Measurements from ENCODE around the gene KLK4. TPM values are rescaled to one million over a fixed set of nuclear protein-coding genes. Genes with fewer than 3 reads are reported as not detected.

The KLK4 gene
- total and polyA plus RNA-seq, 2 donors, result not detected

GRCh38 chr19:50880241-50880640 is 31.0 kb downstream of the KLK4 start:
- Histone ChIP-seq H3K4me1 (ENCODE audit: insufficient read depth) (no peaks in the 10 kb centered on the region), H3K36me3 (ENCODE audit: insufficient read depth) (no peaks in the 10 kb centered on the region), H3K4me3 (ENCODE audit: low read depth, low read length) (no peak overlapping the region), H3K27ac (ENCODE audit: low read depth) (no peak overlapping the region)
- no peak for DNase-seq (ENCODE audit: extremely low spot score)
- 74% methylated on average over 5 of the region's 5 CpGs for WGBS

- no peak for DNase-seq (ENCODE audit: extremely low spot score)
- Histone ChIP-seq H3K4me3 (ENCODE audit: low read depth, low read length) (no peak overlapping the region), H3K27ac (ENCODE audit: low read depth) (no peak overlapping the region), H3K36me3 (ENCODE audit: insufficient read depth) (no peaks in the 10 kb centered on the region), H3K4me1 (ENCODE audit: insufficient read depth) (no peaks in the 10 kb centered on the region)
- WGBS, result 51% methylated on average over 5 of the region's 5 CpGs
Observed at GRCh38 chr19:50878851-50879250, 32.3 kb downstream of the KLK4 start.

GRCh38 chr19:50877338-50877737 is 33.9 kb downstream of the KLK4 start:
- Histone ChIP-seq H3K36me3 (ENCODE audit: insufficient read depth) (no peaks in the 10 kb centered on the region), H3K4me1 (ENCODE audit: insufficient read depth) (no peaks in the 10 kb centered on the region), H3K27ac (ENCODE audit: low read depth) (no peak overlapping the region), H3K4me3 (ENCODE audit: low read depth, low read length) (no peak overlapping the region)
- no peak for DNase-seq (ENCODE audit: extremely low spot score)
- 21% methylated on average over 8 of the region's 8 CpGs for WGBS

- no peaks in the 10 kb centered on the region for H3K4me1 ChIP-seq (ENCODE audit: insufficient read depth)
- H3K36me3 ChIP-seq (ENCODE audit: insufficient read depth), result no peaks in the 10 kb centered on the region
- H3K4me3 ChIP-seq (ENCODE audit: low read depth, low read length), result no peak overlapping the region
- WGBS, result 61% methylated on average over 7 of the region's 7 CpGs
- DNase-seq (ENCODE audit: extremely low spot score), result no peak
- no peak overlapping the region for H3K27ac ChIP-seq (ENCODE audit: low read depth)
Observed at GRCh38 chr19:50876456-50876855, 34.7 kb downstream of the KLK4 start.

GRCh38 chr19:50875795-50876422 is 35.3 kb downstream of the KLK4 start:
- Histone ChIP-seq H3K27ac (ENCODE audit: low read depth) (no peak overlapping the region), H3K4me1 (ENCODE audit: insufficient read depth) (no peaks in the 10 kb centered on the region), H3K4me3 (ENCODE audit: low read depth, low read length) (no peak overlapping the region), H3K36me3 (ENCODE audit: insufficient read depth) (no peaks in the 10 kb centered on the region)
- WGBS, result 41% methylated on average over 9 of the region's 9 CpGs
- no peak for DNase-seq (ENCODE audit: extremely low spot score)

- H3K36me3 ChIP-seq (ENCODE audit: insufficient read depth), result no peaks in the 10 kb centered on the region
- no peak for DNase-seq (ENCODE audit: extremely low spot score)
- H3K27ac ChIP-seq (ENCODE audit: low read depth), result no peak overlapping the region
- no peaks in the 10 kb centered on the region for H3K4me1 ChIP-seq (ENCODE audit: insufficient read depth)
- 63% methylated on average over 5 of the region's 5 CpGs for WGBS
- H3K4me3 ChIP-seq (ENCODE audit: low read depth, low read length), result no peak overlapping the region
Observed at GRCh38 chr19:50874211-50874610, 37.0 kb downstream of the KLK4 start.

GRCh38 chr19:50873056-50873455 is 38.1 kb downstream of the KLK4 start, which contains the start of gene KLK2:
Gene KLK2 (plus strand): TSS chr19:50873439. CDS start chr19:50873474, 35 bp downstream.
- DNase-seq (ENCODE audit: extremely low spot score), result no peak

GRCh38 chr19:50870417-50871089 is 40.6 kb downstream of the KLK4 start:
- Histone ChIP-seq H3K4me1 (ENCODE audit: insufficient read depth) (no peaks in the 10 kb centered on the region), H3K4me3 (ENCODE audit: low read depth, low read length) (no peak overlapping the region), H3K36me3 (ENCODE audit: insufficient read depth) (no peaks in the 10 kb centered on the region), H3K27ac (ENCODE audit: low read depth) (no peak overlapping the region)
- 54% methylated on average over 26 of the region's 26 CpGs for WGBS
- no peak for DNase-seq (ENCODE audit: extremely low spot score)

More at GRCh38 chr19:50873056-50873455, 38.1 kb downstream of the KLK4 start, which contains the start of gene KLK2:
- no peak within 1 kb of the TSS for H3K27ac ChIP-seq (ENCODE audit: low read depth)
- H3K36me3 ChIP-seq (ENCODE audit: insufficient read depth), result no peaks in the 10 kb centered on the region
- H3K4me3 ChIP-seq (ENCODE audit: low read depth, low read length), result no peak within 1 kb of the TSS
- 67% methylated on average over 3 of the region's 3 CpGs for WGBS
- H3K4me1 ChIP-seq (ENCODE audit: insufficient read depth), result no peaks in the 10 kb centered on the region

GRCh38 chr19:50869479-50869878 is 41.7 kb downstream of the KLK4 start:
- Histone ChIP-seq H3K27ac (ENCODE audit: low read depth) (no peak overlapping the region), H3K36me3 (ENCODE audit: insufficient read depth) (no peaks in the 10 kb centered on the region), H3K4me1 (ENCODE audit: insufficient read depth) (no peaks in the 10 kb centered on the region), H3K4me3 (ENCODE audit: low read depth, low read length) (no peak overlapping the region)
- WGBS, result 63% methylated on average over 4 of the region's 4 CpGs
- DNase-seq (ENCODE audit: extremely low spot score), result no peak

- Histone ChIP-seq H3K36me3 (ENCODE audit: insufficient read depth) (no peaks in the 10 kb centered on the region), H3K4me3 (ENCODE audit: low read depth, low read length) (no peak overlapping the region), H3K4me1 (ENCODE audit: insufficient read depth) (no peaks in the 10 kb centered on the region), H3K27ac (ENCODE audit: low read depth) (no peak overlapping the region)
- 65% methylated on average over 7 of the region's 7 CpGs for WGBS
- no peak for DNase-seq (ENCODE audit: extremely low spot score)
Observed at GRCh38 chr19:50861496-50862286, 49.5 kb downstream of the KLK4 start.

GRCh38 chr19:50861010-50861409 is 50.2 kb downstream of the KLK4 start:
- no peak for DNase-seq (ENCODE audit: extremely low spot score)
- no peaks in the 10 kb centered on the region for H3K36me3 ChIP-seq (ENCODE audit: insufficient read depth)
- H3K4me1 ChIP-seq (ENCODE audit: insufficient read depth), result no peaks in the 10 kb centered on the region
- 79% methylated on average over 5 of the region's 5 CpGs for WGBS
- no peak overlapping the region for H3K4me3 ChIP-seq (ENCODE audit: low read depth, low read length)
- no peak overlapping the region for H3K27ac ChIP-seq (ENCODE audit: low read depth)

GRCh38 chr19:50859849-50860248 is 51.3 kb downstream of the KLK4 start:
- DNase-seq (ENCODE audit: extremely low spot score), result no peak
- no peak overlapping the region for H3K27ac ChIP-seq (ENCODE audit: low read depth)
- no peaks in the 10 kb centered on the region for H3K4me1 ChIP-seq (ENCODE audit: insufficient read depth)
- WGBS, result 86% methylated on average over 4 of the region's 4 CpGs
- no peaks in the 10 kb centered on the region for H3K36me3 ChIP-seq (ENCODE audit: insufficient read depth)
- H3K4me3 ChIP-seq (ENCODE audit: low read depth, low read length), result no peak overlapping the region

- no peak for DNase-seq (ENCODE audit: extremely low spot score)
- H3K27ac ChIP-seq (ENCODE audit: low read depth), result no peak overlapping the region
- H3K4me1 ChIP-seq (ENCODE audit: insufficient read depth), result no peaks in the 10 kb centered on the region
- no peaks in the 10 kb centered on the region for H3K36me3 ChIP-seq (ENCODE audit: insufficient read depth)
- no peak overlapping the region for H3K4me3 ChIP-seq (ENCODE audit: low read depth, low read length)
- WGBS, result 12% methylated on average over 7 of the region's 7 CpGs
Observed at GRCh38 chr19:50858886-50859285, 52.3 kb downstream of the KLK4 start.

- WGBS, result 54% methylated on average over 6 of the region's 6 CpGs
- H3K27ac ChIP-seq (ENCODE audit: low read depth), result no peak overlapping the region
- H3K36me3 ChIP-seq (ENCODE audit: insufficient read depth), result no peaks in the 10 kb centered on the region
- no peaks in the 10 kb centered on the region for H3K4me1 ChIP-seq (ENCODE audit: insufficient read depth)
- no peak for DNase-seq (ENCODE audit: extremely low spot score)
- no peak overlapping the region for H3K4me3 ChIP-seq (ENCODE audit: low read depth, low read length)
Observed at GRCh38 chr19:50857366-50857765, 53.8 kb downstream of the KLK4 start.
